Stimulated activated CD4-positive, alpha-beta T cell treated with anti-CD3 and anti-CD28 coated beads, Interleukin-2, amount 100 ng/mL, for 48 hours (primary cell): ENCODE measurements around the gene PNKD.
"Not testable (repeated sequence)": the region's sequence is repeated elsewhere in the genome, so short reads cannot be mapped to it uniquely, and the experiment has no call there.

ENCODE experiments used
- DNase-seq, 2 donors: peaks; one replicate each; pipeline ENCODE4 v3.0.0-alpha.2; 2020

The PNKD gene

DNA sequence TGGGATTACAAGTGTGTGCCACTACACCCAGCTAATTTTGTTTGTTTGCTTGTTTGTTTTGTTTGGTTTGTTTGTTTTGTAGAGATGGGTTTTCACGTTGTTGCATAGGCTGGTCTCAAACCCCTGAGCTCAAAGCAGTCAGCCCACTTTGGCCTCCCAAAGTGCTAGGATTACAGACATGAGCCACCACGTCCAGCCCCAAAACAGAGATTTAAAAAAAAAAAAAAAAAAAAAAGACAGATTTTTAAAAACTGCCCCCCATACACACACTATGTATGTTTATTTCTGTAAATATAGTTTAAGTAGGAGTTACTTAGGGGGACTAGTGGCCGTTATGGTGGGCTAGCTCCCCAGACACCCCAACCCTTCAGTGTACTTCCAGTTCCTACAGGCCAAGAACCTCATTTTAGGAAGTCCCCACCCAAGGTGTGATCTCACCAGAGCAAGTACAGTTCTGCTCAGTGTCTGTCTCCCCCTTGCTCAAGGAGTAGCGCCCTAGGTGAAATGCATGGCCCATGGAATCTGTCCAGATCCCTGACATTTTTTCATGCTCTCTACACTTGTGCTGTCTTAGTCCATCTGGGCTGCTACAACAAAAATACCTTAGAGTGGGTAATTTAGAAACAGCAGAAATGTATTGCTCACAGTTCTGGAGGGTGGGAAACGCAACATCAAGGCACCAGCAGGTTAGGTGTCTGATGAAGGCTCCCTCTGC, 23.6 kb downstream of the PNKD start:
- DNase-seq = no peak

DNA sequence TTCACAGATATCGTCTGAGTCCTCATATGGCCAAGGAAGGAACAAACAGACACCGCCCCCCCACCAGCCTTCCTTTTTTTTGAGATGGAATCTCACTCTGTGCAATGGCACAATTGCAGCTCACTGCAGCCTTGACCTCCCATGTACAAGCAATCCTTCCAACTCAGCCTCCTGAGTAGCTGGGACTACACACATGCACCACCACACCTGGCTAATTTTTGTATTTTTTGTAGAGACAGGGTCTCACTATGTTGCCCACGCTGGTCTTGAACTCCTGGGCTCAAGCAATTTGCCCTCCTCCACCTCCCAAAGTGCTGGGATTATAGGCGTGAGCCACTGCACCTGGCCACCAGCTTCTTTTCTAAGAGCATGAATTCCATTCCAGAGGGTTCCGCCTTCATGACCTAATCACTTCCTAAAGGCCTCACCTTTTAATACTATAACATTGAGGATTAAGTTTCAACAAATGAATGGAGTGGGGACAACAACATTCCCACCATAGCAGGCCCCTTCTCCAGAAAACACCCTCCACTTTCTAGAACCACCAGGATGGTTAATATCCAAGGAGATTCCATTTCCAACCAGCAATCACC, 24.2 kb downstream of the PNKD start:
- no peak for DNase-seq

DNA sequence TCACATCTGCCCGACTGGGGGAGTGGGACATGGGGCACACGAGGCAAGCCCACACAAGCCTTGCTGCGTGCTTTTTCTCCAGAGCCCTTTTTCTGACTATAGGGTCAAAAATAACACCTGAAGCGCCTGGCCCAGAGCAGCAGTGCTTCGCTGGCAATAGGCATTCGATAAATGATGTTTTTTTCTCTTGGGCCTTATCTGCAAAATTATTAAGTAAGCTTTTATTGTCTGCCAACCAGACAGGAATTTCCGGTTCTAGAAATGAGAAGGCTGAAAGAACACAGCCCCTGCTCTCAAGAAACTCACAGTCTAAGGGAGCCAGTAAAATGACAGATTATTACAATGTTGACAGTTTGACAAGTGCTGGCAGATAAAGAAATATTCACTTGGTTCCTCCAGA, 24.7 kb downstream of the PNKD start:
- DNase-seq = no peak

DNA sequence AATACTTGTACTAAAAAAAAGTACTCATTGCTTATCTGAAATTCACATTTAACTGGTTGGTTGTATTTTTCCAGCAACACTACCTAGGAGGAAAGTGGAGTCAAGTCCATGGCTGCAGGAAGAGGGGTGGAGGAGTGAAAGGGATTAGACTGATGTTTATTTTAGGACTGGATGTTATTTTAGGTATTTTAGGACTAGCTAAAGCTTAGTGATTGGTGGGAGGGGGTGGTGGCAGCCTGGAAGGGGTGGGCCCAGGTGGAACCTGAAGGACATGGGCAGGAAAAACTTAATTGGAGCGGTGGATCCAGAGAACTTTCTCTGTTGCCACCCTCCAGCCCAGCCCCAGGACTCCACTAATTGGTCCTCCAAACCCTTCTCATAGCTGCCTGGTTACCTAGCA, 25.9 kb downstream of the PNKD start:
- no peak for DNase-seq

DNA sequence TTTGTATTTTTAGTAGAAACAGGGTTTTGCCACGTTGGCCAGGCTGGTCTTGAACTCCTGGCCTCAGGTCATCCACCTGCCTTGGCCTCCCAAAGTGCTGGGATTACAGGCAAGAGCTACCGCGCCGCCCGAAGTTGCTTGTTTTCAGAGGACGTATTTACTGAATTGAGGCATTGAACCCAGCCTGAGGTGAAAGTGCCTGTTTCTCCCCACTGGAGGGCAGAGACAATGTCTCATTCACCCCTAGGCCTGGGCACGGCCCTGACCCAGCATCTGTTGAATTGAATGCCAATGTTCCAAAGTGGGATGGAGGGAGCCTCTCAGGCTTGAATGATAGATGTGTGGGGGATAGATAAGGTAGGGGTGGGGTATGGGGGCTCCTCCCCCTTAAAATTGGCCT, 26.5 kb downstream of the PNKD start:
- no peak for DNase-seq

DNA sequence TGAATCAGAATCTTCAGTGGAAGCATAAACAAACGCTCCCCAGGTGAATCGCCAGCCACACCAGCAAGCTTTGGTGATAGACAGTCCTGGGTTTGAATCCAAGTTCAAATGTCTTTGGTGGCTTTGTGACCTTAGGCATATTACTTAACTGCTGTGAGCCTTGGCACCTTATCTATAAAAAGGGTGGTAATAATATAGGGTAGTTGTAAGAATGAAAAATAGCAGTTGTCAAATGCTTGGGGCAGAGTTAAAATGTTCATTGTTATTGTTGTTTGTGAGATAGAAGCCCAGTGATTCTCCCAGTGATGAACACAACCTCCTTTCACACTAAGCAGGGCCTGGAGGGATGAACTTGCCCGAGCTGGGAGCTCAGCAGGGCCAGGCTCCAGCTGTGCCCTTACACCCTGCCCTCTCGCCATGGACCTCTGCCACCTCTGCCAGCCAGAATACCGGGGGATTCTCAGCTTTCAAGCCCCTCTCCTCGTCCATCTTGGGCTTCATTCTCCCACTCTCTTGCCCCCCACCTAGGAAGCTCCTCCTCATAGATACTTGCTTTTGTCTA, 28.1 kb downstream of the PNKD start:
- DNase-seq = no peak

DNA sequence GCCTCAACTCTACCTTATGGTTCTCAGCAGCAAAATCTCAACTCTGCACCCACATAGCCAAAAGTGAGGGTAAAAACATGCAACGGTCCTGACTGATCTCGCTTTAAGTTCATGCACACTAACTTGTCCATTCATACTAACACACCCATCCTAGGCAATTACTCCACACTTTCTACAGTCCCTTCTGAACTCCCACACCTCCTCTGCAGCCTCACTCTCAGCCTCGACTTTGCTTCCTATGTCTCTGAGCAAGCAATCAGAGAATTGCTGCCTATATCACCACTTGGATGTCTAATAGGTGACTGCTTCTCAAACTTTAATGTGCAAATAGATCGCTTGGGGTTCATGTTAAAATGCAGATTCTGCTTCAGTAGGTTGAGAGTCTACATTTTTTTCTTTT, 29.8 kb downstream of the PNKD start:
- DNase-seq = no peak

DNA sequence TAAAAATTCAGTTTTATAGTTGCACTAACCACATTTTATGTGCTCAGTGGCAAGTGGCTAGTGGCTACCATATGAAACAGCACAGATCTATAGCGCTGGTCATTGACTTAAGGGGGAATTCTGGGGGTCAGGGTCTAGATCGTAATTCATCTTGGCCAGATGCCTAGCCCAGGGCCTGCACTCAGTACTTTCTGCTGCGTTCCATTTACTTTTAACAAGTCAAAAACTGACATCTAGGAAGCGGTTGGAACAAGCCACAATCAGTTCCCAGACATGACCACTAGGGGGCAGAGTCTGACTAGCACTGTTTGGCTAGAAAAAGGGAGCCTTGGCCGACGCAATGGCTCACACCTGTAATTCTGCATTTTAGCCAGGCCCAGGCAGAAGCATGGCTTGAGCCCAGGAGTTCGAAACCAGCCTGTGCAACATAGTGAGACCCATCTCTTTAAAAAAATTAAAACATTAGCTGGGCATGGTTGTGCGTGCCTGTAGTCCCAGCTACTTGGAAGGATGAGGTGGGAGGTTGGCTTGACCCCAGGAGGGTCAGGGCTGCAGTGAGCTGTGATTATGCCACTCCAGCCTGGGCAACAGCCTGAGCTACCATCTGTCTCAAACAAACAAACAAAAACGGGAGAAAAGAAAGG, 31.0 kb downstream of the PNKD start:
- peak; percentile 89 to 91 for DNase-seq

DNA sequence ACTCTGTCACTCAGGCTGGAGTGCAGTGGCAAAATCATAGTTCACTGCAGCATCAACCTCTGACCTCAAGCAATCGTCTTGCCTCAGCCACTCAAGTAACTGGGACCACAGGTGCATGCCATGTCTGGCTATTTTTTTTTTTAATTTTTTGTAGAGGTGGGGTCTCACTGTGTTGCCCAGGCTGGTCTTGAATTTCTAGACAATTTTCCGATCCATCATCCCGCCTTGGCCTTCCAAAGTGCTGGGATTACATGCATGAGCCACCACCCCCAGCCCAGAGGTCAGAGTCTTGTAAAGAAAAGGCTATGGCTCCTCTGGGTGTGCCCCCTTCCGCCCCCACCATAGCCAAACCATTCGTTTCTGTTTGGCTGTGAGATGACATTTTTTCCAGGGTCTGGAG, 35.1 kb downstream of the PNKD start:
- no peak for DNase-seq

DNA sequence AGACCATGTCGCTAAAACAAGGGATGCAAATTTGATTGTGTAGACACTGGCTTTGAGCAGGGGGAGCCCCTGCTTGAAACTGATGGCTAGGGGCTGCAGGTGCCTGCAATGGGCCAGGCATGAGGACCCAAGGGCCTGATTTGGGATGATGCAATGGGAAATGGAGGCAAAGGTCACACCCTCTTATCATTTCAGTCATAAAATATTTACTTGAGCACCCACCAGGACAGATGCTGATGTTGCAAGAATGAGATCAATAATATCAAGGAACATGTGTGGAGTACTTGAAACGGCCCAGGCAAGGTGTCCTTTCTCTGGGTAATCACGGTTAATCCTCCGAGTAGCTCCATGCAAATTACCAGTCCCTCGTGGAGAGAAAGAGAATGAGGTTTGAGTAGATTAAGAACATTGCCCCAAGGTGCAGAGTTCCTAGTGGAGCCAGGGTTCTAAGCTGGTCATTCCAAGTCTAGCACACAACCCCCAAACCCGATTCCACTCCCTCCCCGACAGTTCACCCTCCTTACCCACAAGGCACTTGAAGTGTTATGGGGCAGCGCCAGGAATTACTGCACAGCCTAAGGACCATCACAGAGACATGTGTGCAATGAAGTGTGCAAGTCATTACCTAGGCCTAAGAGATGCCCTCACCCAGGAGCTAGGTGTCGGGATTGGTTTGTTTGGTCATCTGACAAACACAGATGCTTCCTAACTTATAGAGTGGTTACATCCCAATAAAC, 36.0 kb downstream of the PNKD start:
- DNase-seq = no peak

DNA sequence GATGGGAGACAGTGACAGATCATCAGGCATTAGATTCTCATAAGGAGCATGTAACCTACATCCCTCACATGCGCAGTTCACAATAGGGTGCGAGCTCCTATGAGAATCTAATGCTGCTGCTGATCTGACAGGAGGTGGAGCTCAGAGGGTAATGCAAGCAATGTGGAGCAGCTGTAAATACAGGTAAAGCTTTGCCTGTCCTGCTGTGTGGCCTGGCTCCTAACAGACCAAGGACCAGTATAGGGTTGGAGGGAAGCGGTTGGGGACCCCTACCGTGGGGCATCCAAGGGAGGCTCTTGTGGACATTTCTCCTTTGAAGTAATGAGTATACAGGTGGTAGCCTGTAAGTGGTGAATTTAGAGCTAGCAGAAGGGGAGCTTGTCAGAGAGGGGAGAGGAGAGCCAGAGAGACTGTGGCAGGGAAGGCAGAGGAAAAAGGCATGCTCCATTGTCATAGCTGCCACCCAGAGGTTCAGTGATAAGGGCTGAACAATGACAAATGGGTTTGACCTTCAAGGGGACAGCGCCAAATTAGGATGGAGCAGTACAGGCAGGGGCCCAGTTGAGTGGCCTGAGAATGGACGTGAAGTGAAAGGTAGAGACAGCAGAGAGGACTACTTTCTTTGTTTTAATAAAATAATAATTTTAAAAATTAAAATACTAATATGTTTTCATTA, 37.2 kb downstream of the PNKD start:
- no peak for DNase-seq

DNA sequence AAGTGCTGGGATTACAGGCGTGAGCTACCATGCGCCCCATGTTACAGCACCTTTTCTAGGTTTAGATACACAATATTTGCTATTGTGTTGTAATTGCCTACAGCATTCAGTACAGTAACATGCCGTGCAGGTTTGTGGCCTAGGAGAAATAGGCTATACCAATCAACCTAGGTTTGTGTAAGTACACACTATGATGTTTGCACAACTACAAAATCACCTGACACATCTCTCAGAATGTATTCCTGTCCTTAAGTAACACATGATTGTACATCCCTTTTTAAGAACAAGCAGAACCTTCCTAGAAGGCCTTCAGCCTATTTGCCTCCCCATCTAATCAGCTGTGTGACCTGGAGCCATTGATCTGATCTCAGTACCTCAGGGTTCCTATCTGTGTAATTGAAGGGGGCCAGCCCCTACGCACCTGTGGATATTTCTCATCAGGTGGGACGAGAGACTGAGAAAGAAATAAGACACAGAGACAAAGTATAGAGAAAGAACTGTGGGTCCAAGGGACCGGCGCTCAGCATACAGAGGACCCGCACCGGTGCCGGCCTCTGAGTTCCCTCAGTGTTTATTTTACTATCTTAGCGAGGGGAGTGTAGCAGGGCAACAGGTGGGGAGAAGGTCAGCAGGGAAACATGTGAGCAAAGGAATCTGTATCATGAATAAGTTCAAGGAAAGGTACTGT, 40.7 kb downstream of the PNKD start:
- no peak for DNase-seq

DNA sequence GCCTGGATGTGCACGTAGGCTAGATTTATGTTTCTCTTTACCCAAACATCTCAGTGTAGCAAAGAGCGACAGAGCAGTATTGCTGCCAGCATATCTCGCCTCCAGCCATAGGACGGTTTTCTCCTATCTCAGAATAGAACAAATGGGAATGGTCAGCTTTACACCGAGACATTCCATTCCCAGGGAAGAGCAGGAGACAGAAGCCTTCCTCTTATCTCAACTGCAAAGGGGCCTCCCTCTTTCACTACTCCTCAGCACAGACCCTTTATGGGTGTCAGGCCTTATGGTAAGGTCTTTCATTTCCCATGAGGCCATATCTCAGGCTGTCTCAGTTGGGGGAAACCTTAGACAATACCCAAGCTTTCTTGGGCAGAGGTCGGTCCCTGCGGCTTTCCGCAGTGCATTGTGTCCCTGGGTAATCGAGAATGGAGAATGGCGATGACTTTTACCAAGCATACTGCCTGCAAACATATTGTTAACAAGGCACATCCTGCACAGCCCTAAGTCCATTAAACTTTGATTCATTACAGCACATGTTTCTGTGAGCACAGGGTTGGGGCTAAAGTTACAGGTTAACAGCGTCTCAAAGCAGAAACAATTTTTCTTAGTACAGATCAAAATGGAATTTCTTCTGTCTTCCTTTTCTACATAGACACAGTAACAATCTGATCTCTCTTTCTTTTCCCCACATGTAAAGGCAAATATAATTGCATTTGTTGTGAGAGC, 41.4 kb downstream of the PNKD start:
- not testable (repeated sequence) for DNase-seq

DNA sequence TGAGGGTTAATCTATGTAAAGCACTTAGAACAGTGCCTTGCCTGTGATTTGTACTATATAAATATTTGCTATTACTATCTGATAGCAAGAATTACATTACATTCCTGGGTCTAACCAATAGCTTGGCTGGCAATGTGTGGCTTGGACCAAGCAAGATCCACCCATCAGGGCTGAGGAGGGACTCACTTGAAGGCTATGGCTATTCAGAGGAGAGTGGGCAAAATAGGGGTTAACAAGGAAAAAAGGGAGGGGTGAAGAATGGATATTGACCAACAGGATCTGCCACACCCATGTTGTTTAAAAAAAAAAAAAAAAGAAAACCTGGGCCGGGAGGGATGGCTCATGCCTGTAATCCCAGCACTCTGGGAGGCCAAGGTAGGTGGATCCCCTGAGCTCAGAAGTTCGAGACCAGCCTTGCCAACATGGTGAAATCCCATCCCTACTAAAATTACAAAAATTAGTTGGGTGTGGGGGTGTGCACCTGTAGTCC, 42.0 kb downstream of the PNKD start:
- no peak for DNase-seq

DNA sequence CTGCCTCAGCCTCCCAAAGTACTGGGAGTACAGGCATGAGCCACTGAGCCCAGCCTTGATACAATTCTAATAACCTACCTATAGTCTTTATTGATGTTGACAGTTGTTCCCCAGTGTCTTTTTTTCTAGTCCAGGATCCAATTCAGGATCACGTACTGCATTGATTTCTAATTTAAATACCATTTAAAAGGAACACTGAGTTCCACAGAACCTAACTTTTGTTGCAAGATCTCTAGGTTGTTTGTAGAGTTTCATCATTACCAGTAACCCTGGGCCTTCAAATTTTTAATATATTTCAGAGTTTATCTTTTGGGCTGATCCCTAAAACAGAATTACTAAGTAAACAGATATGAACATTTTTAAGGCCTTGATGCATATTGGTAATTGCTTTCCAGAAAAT, 43.0 kb downstream of the PNKD start:
- no peak for DNase-seq

DNA sequence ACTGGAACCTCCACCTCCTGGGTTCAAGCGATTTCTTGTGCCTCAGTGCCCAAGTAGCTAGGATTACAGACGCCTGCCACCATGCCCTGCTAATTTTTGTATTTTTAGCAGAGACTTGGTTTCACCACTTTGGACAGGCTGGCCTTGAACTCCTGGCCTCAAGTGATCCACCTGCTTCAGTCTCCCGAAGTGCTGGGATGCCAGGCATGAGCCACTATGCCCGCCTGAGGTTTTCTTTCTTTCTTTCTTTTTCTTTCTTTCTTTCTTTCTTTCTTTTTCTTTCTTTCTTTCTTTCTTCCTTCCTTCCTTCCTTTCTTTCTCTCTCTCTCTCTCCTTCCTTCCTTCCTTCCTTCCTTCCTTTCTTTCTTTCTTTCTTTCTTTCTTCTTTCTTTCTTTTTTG, 44.4 kb downstream of the PNKD start:
- not testable (repeated sequence) for DNase-seq

DNA sequence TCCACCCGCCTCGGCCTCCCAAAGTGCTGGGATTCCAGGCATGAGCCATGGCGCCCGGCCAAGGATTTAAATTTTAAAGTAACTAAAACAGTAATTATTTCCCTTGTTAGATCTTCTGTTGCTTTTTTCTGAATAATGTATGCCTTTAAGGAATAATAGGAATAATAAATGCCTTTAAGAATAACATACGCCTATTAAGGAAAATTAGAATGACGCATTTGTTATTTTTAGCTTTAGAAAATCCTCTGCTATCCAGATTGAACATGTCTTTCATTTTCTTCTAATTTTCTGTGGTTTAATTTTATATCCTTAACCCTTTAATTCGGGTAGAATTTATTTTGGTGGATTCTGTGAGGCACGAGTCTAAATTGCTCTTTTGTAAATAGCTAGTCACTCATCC, 45.1 kb downstream of the PNKD start:
- no peak for DNase-seq

DNA sequence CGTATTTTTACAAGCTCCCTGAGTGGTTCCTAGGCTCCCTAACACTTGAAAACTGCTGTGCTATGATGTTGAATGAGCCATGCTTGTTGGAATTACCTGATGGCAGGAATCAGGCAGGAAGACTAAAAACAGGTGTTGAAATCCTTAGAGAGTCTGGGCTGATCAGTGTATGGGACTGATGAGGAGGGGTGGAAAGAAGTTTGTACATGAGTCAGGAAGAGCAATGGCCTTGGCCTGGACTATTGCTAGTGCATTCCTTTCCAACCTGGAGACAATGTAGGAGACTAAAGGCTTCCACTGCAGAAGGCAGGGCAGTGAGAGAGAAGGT, 46.9 kb downstream of the PNKD start:
- DNase-seq = no peak

DNA sequence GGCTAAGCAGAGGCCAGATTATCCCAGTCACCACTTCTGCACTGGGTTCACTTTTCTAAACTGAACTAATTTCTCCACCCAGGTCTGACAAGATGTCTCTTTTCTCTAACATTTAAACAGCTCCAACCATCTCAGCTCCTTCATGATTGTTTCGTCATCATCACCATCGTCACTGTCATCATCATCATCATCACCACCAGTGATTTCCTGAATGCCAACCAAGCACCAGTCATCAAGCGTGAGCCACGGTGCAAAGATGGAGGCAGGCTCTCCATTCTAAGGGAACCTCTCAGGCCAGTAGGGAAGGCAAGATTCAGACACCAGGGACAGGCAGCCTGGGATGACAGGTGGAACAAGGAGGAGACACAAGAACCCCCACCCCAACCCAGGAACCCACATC, 47.5 kb downstream of the PNKD start:
- no peak for DNase-seq

DNA sequence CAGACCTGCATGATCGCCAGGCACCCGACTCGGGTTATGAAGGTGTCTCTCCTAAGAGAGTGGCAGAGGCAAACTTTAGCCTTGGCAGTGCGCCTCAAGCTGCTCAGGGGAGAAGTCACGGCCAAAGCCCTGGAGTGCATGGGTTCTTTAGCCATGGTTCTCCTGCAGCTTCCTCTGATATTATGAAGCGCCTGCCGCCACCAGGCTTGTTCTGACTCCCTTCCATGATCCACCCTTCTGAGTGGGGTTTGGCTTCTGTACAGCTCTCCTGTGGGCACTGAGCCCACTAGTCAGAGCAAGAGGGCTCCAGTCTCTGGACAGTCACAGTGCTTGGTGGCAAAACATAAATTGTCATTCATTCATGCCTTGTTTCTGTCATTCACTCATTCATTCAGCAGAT, 47.9 kb downstream of the PNKD start:
- no peak for DNase-seq

DNA sequence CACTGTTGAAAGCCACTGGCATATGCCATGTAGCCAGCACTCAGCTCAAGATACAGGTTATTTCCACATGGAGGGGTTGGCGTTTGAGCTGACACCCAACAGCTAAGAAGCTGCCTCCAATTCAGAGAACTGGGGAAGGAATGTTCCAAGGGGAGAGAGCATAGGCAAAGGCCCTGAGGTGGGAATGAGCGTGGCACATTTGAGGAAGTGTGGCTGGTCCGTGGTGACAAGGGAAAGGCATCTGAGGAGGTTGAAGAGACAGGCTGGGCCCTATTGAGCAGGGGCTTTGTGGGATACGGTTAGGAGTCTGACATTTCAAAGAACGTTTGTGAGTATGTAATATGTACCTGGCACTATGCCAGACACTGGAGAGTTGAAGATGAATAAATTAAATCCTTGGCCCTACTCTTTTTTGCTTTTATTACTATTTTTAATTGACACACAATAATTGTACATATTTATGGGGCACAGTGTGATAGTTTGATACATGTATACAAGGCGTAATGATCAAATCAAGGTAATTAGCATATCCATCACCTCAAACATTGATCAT, 49.6 kb downstream of the PNKD start:
- no peak for DNase-seq
